ENCODE data around the gene SMIM45.

The SMIM45 gene

GRCh38 chr22:41917375-41917902 is 34.5 kb upstream of the SMIM45 start:
- Histone ChIP-seq H3K9me3 (ENCODE audit: control insufficient read depth, low read length) (no peaks in the 10 kb centered on the region), H3K9ac (ENCODE audit: low read length) (no peak overlapping the region), H3K4me1 (ENCODE audit: control insufficient read depth, insufficient read depth, low read length) (peaks cover 5% of the 10 kb centered on the region), H3K36me3 (ENCODE audit: control insufficient read depth, insufficient read depth, low read length, severe bottlenecking) (no peaks in the 10 kb centered on the region), H3K27me3 (replicated peaks; ENCODE audit: control insufficient read depth, insufficient read depth, low read length) (peaks cover 35% of the 10 kb centered on the region), H3K4me3 (ENCODE audit: low read length) (no peak overlapping the region)
- DNase-seq (ENCODE audit: low read depth): no peak

GRCh38 chr22:41917903-41918791 is 33.8 kb upstream of the SMIM45 start:
- peaks cover 5% of the 10 kb centered on the region for H3K4me1 ChIP-seq (ENCODE audit: control insufficient read depth, insufficient read depth, low read length)
- no peak for DNase-seq (ENCODE audit: low read depth)
- H3K9ac ChIP-seq (ENCODE audit: low read length): no peak overlapping the region
- H3K9me3 ChIP-seq (ENCODE audit: control insufficient read depth, low read length): no peaks in the 10 kb centered on the region
- no peak overlapping the region for H3K4me3 ChIP-seq (ENCODE audit: low read length)
- H3K27me3 ChIP-seq (replicated peaks; ENCODE audit: control insufficient read depth, insufficient read depth, low read length): peaks cover 28% of the 10 kb centered on the region
- no peaks in the 10 kb centered on the region for H3K36me3 ChIP-seq (ENCODE audit: control insufficient read depth, insufficient read depth, low read length, severe bottlenecking)

DNA sequence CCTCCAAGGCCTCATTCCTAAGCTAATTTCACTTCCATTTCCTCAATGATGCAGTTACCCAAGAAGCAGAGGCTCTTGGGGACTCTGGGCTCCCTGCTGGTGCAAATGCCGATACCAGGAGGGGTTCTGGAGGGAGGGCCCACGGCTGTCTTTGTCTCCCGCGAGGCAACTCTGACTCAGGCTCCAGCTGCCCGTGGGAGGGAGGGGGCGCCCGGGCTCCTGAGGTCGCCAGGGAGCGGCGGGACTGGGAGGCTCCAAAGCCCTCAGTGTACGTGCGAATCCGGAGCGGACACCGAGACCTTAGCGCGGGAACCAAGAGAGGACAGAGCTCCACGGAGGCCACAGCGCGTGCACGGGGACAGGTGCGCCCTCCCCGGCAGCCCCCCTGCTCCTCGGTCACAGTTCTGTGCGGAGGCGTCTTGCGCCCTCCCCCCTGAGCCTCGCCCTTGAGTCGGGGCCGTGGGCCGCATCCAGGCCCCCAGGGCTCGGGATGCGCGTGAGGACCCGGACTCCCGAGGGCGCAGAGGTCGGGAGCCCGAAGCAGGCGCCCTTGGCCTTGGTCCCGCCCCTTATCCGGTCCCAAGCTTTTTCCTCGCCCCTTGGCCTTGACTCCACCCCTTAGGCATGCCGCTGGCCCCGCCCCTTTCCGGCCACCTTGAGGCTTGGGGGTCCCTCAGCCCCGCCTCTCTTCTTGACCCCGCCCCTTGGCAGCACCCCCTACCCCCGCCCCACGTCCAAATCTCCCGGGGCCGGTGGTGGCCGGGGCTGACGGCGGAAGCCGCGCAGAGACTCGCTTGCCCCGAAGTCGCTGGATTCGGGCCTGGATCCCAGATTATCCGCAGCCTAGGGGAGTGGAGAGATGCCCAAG is 32.4 kb upstream of the SMIM45 start:
- Histone ChIP-seq H3K4me3 (ENCODE audit: low read length) (peak overlapping the region; percentile 66), H3K9me3 (ENCODE audit: control insufficient read depth, low read length) (no peaks in the 10 kb centered on the region), H3K4me1 (ENCODE audit: control insufficient read depth, insufficient read depth, low read length) (peaks cover 5% of the 10 kb centered on the region), H3K36me3 (ENCODE audit: control insufficient read depth, insufficient read depth, low read length, severe bottlenecking) (no peaks in the 10 kb centered on the region), H3K27me3 (replicated peaks; ENCODE audit: control insufficient read depth, insufficient read depth, low read length) (peaks cover 25% of the 10 kb centered on the region), H3K9ac (ENCODE audit: low read length) (peak overlapping the region; percentile 21)
- DNase-seq (ENCODE audit: low read depth): peak; percentile 35

DNA sequence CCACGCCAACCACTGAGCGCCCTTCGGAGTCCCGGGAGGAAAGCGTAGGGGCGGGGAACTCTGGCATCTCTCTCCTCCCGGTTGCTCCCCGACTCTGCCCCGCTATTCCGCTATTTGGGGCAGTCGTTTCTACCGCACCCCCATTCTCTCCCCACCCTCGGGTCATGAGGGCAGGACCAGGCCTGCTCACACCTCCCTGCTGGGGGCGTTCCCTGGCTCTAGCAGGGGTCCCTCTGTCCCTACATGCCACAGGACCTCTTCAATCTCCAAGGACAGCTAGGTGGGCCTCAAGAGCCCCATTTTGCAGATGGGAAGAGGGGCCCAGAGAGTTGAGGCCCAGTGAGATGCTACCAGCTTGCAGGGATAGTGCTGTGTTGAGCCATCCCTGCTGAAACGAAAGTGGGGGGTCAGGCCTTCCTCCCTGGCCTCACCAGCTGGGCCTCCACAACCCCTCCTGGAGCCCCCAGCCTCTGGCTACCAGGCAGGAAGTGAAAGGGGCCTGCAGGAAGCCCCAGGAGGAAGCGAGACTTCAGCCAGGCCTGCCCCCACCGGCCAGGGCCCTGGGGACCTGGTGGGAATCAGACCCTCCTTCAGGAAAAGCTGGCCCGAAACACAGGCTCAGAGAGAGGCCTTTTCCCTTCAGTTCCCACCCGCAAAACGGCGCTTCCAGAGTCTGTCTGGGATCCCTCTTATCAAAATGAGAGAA is 31.5 kb upstream of the SMIM45 start:
- H3K27me3 ChIP-seq (replicated peaks; ENCODE audit: control insufficient read depth, insufficient read depth, low read length): peaks cover 24% of the 10 kb centered on the region
- H3K9me3 ChIP-seq (ENCODE audit: control insufficient read depth, low read length): no peaks in the 10 kb centered on the region
- H3K9ac ChIP-seq (ENCODE audit: low read length): no peak overlapping the region
- DNase-seq (ENCODE audit: low read depth): no peak
- H3K4me3 ChIP-seq (ENCODE audit: low read length): no peak overlapping the region
- H3K4me1 ChIP-seq (ENCODE audit: control insufficient read depth, insufficient read depth, low read length): peaks cover 5% of the 10 kb centered on the region
- H3K36me3 ChIP-seq (ENCODE audit: control insufficient read depth, insufficient read depth, low read length, severe bottlenecking): no peaks in the 10 kb centered on the region

DNA sequence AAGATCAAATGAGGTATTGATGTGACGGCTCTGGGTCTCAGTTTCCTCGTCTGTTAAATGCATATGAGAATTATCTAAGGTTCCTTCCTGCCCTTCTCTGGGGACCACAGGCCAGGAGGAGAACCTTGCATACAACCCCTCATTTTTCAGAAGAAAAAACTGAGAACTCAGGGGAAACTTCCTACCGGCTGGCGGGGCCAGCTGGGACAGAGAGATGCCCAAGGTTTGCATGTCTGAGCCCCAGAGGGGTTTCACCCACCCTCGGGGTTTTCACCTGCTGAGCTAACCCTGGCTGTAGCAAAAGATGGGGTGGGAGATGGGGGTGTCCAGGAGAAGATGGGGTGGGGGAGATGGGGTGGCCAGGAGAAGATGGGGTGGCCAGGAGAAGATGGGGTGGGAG is 29.6 kb upstream of the SMIM45 start:
- no peak overlapping the region for H3K4me3 ChIP-seq (ENCODE audit: low read length)
- no peaks in the 10 kb centered on the region for H3K9me3 ChIP-seq (ENCODE audit: control insufficient read depth, low read length)
- H3K4me1 ChIP-seq (ENCODE audit: control insufficient read depth, insufficient read depth, low read length): peaks cover 8% of the 10 kb centered on the region
- peaks cover 17% of the 10 kb centered on the region for H3K27me3 ChIP-seq (replicated peaks; ENCODE audit: control insufficient read depth, insufficient read depth, low read length)
- no peak overlapping the region for H3K9ac ChIP-seq (ENCODE audit: low read length)
- no peaks in the 10 kb centered on the region for H3K36me3 ChIP-seq (ENCODE audit: control insufficient read depth, insufficient read depth, low read length, severe bottlenecking)
- DNase-seq (ENCODE audit: low read depth): no peak

- H3K36me3 ChIP-seq (ENCODE audit: control insufficient read depth, insufficient read depth, low read length, severe bottlenecking): no peaks in the 10 kb centered on the region
- peaks cover 8% of the 10 kb centered on the region for H3K4me1 ChIP-seq (ENCODE audit: control insufficient read depth, insufficient read depth, low read length)
- DNase-seq (ENCODE audit: low read depth): no peak
- no peaks in the 10 kb centered on the region for H3K9me3 ChIP-seq (ENCODE audit: control insufficient read depth, low read length)
- H3K9ac ChIP-seq (ENCODE audit: low read length): no peak overlapping the region
- no peak overlapping the region for H3K4me3 ChIP-seq (ENCODE audit: low read length)
- peaks cover 10% of the 10 kb centered on the region for H3K27me3 ChIP-seq (replicated peaks; ENCODE audit: control insufficient read depth, insufficient read depth, low read length)
Observed at GRCh38 chr22:41922940-41923594, 28.9 kb upstream of the SMIM45 start.

DNA sequence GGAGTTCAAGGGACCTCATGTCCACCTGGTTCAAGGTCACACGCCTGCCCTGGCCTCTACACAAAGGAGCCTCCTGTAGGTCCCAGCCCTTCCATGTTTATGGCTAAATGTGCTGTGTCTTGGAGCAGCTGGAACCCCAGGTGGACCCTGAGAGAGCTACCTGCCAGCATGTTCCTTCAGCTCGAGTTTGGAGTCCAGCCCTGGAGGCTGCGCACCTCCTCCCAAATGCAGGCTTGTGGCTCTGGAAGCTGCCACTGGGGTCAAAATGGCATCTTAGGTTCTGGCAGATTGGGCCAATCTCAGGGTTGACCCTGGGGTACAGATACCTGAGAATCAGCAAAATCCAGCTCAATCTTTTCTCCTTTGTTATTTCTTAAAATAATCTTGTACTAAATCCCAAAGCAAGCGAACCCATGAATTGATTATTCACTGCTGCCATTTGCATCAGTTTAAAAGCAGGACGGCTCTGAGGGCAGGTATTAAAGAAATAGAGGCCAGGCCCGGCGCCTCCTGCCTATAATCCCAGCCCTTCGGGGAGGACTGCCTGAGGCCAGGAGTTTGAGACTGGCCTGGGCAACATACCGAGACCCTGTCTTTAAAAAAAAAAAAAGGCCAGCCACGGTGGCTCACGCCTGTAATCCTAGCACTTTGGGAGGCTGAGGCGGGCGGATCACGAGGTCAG is 28.2 kb upstream of the SMIM45 start:
- Histone ChIP-seq H3K4me3 (ENCODE audit: low read length) (no peak overlapping the region), H3K27me3 (replicated peaks; ENCODE audit: control insufficient read depth, insufficient read depth, low read length) (peaks cover 9% of the 10 kb centered on the region), H3K9ac (ENCODE audit: low read length) (no peak overlapping the region), H3K36me3 (ENCODE audit: control insufficient read depth, insufficient read depth, low read length, severe bottlenecking) (no peaks in the 10 kb centered on the region), H3K4me1 (ENCODE audit: control insufficient read depth, insufficient read depth, low read length) (peaks cover 8% of the 10 kb centered on the region), H3K9me3 (ENCODE audit: control insufficient read depth, low read length) (no peaks in the 10 kb centered on the region)
- no peak for DNase-seq (ENCODE audit: low read depth)

- DNase-seq (ENCODE audit: low read depth): peak; percentile 72
- H3K4me1 ChIP-seq (ENCODE audit: control insufficient read depth, insufficient read depth, low read length): peaks cover 3% of the 10 kb centered on the region
- no peaks in the 10 kb centered on the region for H3K36me3 ChIP-seq (ENCODE audit: control insufficient read depth, insufficient read depth, low read length, severe bottlenecking)
- no peak overlapping the region for H3K9ac ChIP-seq (ENCODE audit: low read length)
- peaks cover 9% of the 10 kb centered on the region for H3K27me3 ChIP-seq (replicated peaks; ENCODE audit: control insufficient read depth, insufficient read depth, low read length)
- H3K4me3 ChIP-seq (ENCODE audit: low read length): no peak overlapping the region
- H3K9me3 ChIP-seq (ENCODE audit: control insufficient read depth, low read length): no peaks in the 10 kb centered on the region
Observed at GRCh38 chr22:41925783-41926460, 26.0 kb upstream of the SMIM45 start.

- H3K27me3 ChIP-seq (replicated peaks; ENCODE audit: control insufficient read depth, insufficient read depth, low read length): peaks cover 9% of the 10 kb centered on the region
- no peaks in the 10 kb centered on the region for H3K36me3 ChIP-seq (ENCODE audit: control insufficient read depth, insufficient read depth, low read length, severe bottlenecking)
- peaks cover 3% of the 10 kb centered on the region for H3K4me1 ChIP-seq (ENCODE audit: control insufficient read depth, insufficient read depth, low read length)
- DNase-seq (ENCODE audit: low read depth): no peak
- H3K9ac ChIP-seq (ENCODE audit: low read length): no peak overlapping the region
- no peaks in the 10 kb centered on the region for H3K9me3 ChIP-seq (ENCODE audit: control insufficient read depth, low read length)
- H3K4me3 ChIP-seq (ENCODE audit: low read length): no peak overlapping the region
Observed at GRCh38 chr22:41927813-41928212, 24.1 kb upstream of the SMIM45 start.
